ENCODE measurements around the gene CIAPIN1. TPM values are rescaled to one million over a fixed set of nuclear protein-coding genes. Genes with fewer than 3 reads are reported as not detected.

The CIAPIN1 gene
- total RNA-seq, 1 donor = 33.4 TPM

DNA sequence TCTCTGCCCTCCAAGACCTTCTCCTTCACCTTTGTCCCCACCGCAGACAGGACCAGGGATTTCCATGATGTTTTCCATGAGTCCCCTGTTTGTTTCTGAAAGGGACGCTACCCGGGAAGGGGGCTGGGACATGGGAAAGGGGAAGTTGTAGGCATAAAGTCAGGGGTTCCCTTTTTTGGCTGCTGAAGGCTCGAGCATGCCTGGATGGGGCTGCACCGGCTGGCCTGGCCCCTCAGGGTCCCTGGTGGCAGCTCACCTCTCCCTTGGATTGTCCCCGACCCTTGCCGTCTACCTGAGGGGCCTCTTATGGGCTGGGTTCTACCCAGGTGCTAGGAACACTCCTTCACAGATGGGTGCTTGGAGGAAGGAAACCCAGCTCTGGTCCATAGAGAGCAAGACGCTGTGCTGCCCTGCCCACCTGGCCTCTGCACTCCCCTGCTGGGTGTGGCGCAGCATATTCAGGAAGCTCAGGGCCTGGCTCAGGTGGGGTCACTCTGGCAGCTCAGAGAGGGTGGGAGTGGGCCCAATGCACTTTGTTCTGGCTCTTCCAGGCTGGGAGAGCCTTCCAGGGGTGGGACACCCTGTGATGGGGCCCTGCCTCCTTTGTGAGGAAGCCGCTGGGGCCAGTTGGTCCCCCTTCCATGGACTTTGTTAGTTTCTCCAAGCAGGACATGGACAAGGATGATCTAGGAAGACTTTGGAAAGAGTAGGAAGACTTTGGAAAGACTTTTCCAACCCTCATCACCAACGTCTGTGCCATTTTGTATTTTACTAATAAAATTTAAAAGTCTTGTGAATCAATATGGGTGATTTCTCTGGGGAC lies 62.7 kb downstream of the CIAPIN1 start:
- peak in 1 of 3 donors; percentile 47 for DNase-seq (ENCODE audit: low read depth in 2 of 3, low spot score in 2 of 3)

DNA sequence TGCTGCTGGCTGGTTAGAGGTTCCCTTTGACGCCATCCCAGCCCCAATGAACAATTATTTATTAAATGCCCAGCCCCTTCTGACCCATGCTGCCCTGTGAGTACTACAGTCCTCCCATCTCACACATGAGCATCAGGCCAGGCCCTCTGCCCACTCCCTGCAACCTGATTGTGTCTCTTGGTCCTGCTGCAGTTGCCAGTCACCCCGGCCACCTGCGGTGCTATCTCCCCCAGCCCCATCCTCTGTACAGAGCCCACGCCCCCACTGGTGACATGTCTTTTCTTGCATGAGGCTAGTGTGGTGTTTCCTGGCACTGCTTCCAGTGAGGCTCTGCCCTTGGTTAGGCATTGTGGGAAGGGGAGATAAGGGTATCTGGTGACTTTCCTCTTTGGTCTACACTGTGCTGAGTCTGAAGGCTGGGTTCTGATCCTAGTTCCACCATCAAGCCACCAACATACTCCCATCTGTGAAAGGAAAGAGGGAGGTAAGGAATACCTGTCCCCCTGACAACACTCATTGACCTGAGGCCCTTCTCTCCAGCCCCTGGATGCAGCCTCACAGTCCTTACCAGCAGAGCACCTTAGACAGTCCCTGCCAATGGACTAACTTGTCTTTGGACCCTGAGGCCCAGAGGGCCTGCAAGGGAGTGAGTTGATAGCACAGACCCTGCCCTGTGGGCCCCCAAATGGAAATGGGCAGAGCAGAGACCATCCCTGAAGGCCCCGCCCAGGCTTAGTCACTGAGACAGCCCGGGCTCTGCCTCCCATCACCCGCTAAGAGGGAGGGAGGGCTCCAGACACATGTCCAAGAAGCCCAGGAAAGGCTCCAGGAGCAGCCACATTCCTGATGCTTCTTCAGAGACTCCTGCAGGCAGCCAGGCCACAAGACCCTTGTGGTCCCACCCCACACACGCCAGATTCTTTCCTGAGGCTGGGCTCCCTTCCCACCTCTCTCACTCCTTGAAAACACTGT lies 63.6 kb downstream of the CIAPIN1 start:
- DNase-seq (ENCODE audit: low read depth in 2 of 3, low spot score in 2 of 3) = no peak

DNA sequence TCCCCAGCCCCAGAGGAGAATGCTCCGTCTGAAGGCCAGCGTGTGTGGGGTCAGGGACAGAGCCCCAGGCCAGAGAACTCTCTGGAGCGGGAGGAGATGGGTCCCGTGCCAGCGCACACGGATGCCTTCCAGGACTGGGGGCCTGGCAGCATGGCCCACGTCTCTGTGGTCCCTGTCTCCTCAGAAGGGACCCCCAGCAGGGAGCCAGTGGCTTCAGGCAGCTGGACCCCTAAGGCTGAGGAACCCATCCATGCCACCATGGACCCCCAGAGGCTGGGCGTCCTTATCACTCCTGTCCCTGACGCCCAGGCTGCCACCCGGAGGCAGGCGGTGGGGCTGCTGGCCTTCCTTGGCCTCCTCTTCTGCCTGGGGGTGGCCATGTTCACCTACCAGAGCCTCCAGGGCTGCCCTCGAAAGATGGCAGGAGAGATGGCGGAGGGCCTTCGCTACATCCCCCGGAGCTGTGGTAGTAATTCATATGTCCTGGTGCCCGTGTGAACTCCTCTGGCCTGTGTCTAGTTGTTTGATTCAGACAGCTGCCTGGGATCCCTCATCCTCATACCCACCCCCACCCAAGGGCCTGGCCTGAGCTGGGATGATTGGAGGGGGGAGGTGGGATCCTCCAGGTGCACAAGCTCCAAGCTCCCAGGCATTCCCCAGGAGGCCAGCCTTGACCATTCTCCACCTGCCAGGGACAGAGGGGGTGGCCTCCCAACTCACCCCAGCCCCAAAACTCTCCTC lies 64.5 kb downstream of the CIAPIN1 start:
- DNase-seq (ENCODE audit: low read depth in 2 of 3, low spot score in 2 of 3) = no peak

DNA sequence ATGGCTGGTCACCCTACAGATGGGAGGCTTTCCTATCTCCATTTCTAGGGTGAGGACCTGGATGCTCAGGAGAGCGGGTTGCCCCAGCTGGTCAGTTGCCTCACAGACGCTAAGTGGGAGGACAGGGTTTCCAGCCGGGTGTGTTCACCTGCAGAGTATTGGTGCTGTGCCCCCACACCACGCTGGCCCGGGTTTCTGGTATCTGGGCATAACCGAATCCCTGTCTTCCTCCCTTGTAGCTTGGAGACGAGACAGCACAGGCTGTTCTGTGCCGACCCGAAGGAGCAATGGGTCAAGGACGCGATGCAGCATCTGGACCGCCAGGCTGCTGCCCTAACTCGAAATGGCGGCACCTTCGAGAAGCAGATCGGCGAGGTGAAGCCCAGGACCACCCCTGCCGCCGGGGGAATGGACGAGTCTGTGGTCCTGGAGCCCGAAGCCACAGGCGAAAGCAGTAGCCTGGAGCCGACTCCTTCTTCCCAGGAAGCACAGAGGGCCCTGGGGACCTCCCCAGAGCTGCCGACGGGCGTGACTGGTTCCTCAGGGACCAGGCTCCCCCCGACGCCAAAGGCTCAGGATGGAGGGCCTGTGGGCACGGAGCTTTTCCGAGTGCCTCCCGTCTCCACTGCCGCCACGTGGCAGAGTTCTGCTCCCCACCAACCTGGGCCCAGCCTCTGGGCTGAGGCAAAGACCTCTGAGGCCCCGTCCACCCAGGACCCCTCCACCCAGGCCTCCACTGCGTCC lies 65.2 kb downstream of the CIAPIN1 start:
- no peak for DNase-seq (ENCODE audit: low read depth in 2 of 3, low spot score in 2 of 3)

DNA sequence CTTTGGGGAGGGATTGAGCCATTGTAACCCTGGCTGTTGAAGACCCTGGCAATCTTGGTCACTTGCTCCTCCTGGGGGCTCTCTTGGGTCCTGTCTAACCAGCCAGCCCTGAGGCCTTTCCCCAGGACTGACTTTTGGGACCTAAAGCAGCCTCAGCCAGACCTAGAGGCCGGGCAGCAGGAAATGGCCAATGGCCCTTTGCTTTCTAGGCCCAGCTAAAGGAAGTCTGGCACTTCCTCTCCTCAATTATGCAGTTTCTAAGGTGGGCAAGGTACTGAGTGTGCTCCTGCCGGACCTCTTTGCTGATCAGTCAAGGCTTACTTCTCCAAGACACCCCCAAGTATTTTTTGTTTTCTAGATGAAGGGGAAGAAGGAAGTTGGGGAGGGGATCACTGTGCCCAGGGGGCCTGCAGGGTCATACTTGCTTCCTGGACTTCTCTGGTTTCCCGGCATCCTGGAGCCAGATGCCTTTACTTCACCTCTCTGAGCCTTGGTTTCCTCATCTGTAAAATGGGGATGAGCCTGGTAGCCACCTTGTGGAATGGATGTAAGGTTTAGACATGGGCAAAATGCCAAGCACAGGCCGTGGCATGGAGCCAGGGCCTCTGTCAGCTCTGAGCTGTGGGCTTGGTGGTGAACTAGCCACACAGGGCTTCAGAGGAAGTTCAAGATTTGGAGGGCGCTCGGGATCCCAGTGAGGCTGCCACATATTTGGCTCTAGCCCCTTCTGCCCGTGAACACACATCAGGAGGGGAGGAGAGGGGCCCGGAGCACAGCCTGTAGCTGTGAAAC lies 66.3 kb downstream of the CIAPIN1 start:
- DNase-seq (ENCODE audit: low read depth in 2 of 3, low spot score in 2 of 3) = peak in 2 of 3 donors; percentile 32 to 71

DNA sequence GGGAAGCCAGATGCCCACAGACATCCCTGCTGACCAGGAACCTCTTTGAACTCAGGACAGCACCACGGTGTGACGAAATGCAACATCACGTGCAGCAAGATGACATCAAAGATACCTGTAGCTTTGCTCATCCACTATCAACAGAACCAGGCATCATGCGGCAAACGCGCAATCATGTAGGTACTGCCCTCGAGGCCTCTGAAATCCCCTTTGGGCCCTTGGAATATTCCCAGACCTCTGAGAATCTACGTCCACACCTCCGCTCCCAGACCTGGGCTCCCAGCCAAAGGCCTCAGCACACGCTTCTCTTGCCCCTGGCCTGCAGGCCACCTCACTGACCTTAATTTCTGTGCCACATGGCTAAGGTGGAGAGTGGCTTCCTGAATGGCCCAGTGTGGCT lies 67.6 kb downstream of the CIAPIN1 start:
- DNase-seq (ENCODE audit: low read depth in 2 of 3, low spot score in 2 of 3) = no peak

Other genes starting within 250 kb of the CIAPIN1 start
- 57.4 TPM for gene ARL2BP, start 202.1 kb downstream of the CIAPIN1 start, total RNA-seq
- gene PLLP, start 162.7 kb downstream of the CIAPIN1 start, total RNA-seq = 0.27 TPM
- not detected for gene CCL22, start 88.6 kb downstream of the CIAPIN1 start, total RNA-seq
- under 0.01 TPM for gene CX3CL1, start 74.9 kb downstream of the CIAPIN1 start, total RNA-seq
- gene CCL17, start 42.6 kb downstream of the CIAPIN1 start, total RNA-seq = not detected
- 52.0 TPM for gene COQ9, start 94 bp upstream of the CIAPIN1 start, total RNA-seq
- gene POLR2C, start 15.3 kb upstream of the CIAPIN1 start, total RNA-seq = 126 TPM
- 17.0 TPM for gene DOK4, start 39.1 kb upstream of the CIAPIN1 start, total RNA-seq
- gene CCDC102A, start 89.2 kb upstream of the CIAPIN1 start, total RNA-seq = 30.4 TPM
- gene ADGRG5, start 95.3 kb upstream of the CIAPIN1 start, total RNA-seq = 15.9 TPM
- 93.2 TPM for gene ADGRG1, start 181.2 kb upstream of the CIAPIN1 start, total RNA-seq
- gene ADGRG3, start 220.9 kb upstream of the CIAPIN1 start, total RNA-seq = 2.7 TPM
- 0.54 TPM for gene DRC7, start 247.4 kb upstream of the CIAPIN1 start, total RNA-seq